Stimulated activated CD8-positive, alpha-beta memory T cell treated with anti-CD3 and anti-CD28 coated beads, Interleukin-15, amount 100 ng/mL, for 24 hours (primary cell): ENCODE measurements around the gene AXL.
"Not testable (repeated sequence)": the region's sequence is repeated elsewhere in the genome, so short reads cannot be mapped to it uniquely, and the experiment has no call there.

ENCODE experiments used
- DNase-seq: peaks from one replicate; pipeline ENCODE4 v3.0.0-alpha.2; 2020; ENCODE audit warnings: low read depth

The AXL gene

GRCh38 chr19:41206926-41207750, 11.9 kb upstream of the AXL start:
- no peak for DNase-seq

- DNase-seq = no peak
These were observed 4.9 kb upstream of the AXL start for GRCh38 chr19:41214161-41214560.

GRCh38 chr19:41217741-41218140, 1.3 kb upstream of the AXL start:
- no peak for DNase-seq

GRCh38 chr19:41218249-41218614, 791 bp upstream of the AXL start:
- no peak for DNase-seq

GRCh38 chr19:41219924-41220567, 1.0 kb downstream of the AXL start:
- DNase-seq = no peak

- DNase-seq = no peak
These were observed 1.8 kb downstream of the AXL start for GRCh38 chr19:41220811-41221210.

GRCh38 chr19:41221514-41222205, 2.6 kb downstream of the AXL start:
- no peak for DNase-seq

- DNase-seq = no peak
These were observed 3.2 kb downstream of the AXL start for GRCh38 chr19:41222240-41222639.

- no peak for DNase-seq
These were observed 4.6 kb downstream of the AXL start for GRCh38 chr19:41223431-41224234.

- DNase-seq = no peak
These were observed 5.6 kb downstream of the AXL start for GRCh38 chr19:41224632-41225031.

- no peak for DNase-seq
These were observed 6.4 kb downstream of the AXL start for GRCh38 chr19:41225238-41226052.

- no peak for DNase-seq
These were observed 7.2 kb downstream of the AXL start for GRCh38 chr19:41226053-41226873.

- no peak for DNase-seq
These were observed 7.9 kb downstream of the AXL start for GRCh38 chr19:41226874-41227390.

GRCh38 chr19:41228486-41228885, 9.5 kb downstream of the AXL start:
- no peak for DNase-seq

GRCh38 chr19:41229338-41229737, 10.3 kb downstream of the AXL start:
- DNase-seq = not testable (repeated sequence)

- DNase-seq = no peak
These were observed 11.2 kb downstream of the AXL start for GRCh38 chr19:41230067-41230857.

- no peak for DNase-seq
These were observed 13.7 kb downstream of the AXL start for GRCh38 chr19:41232686-41233085.

GRCh38 chr19:41233748-41234240, 14.8 kb downstream of the AXL start:
- DNase-seq = no peak

- no peak for DNase-seq
These were observed 15.6 kb downstream of the AXL start for GRCh38 chr19:41234512-41235168.
